Measurements from ENCODE around the gene HMMR.

GRCh38 chr5:163498886-163499285, 38.5 kb downstream of the HMMR start:
- TF ChIP-seq CTCF (IDR thresholded peaks at IDR 0.05) = no peak
- TF ChIP-seq EZH2 (IDR thresholded peaks at IDR 0.05) = no peak

Data from neural progenitor cell (in vitro differentiated cells).